GM23338 (cell line): Measurements from ENCODE around the gene DISP3. TPM values are rescaled to one million over a fixed set of nuclear protein-coding genes. Genes with fewer than 3 reads are reported as not detected.

Source experiments
- ATAC-seq: fragments of 200-7000 bp; cut with Tn5 transposase; 3 replicates; pipeline ENCODE4 v1.9.1; 2020
- DNase-seq: peaks from one replicate; pipeline ENCODE4 v3.0.0-alpha.2; 2015; ENCODE audit warnings: low spot score
- H2AFZ ChIP-seq: fragments of 200-600 bp; sonication (generic); 2 replicates; pipeline ENCODE4 v1.8.0; 2016; ENCODE audit warnings: antibody characterized with exemption, mild to moderate bottlenecking, moderate library complexity
- H3F3A ChIP-seq: fragments of 200-600 bp; sonication (generic); replicated peaks from 2 replicates; pipeline ENCODE4 v1.8.0; 2017; ENCODE audit warnings: antibody characterized with exemption, mixed run types, low read depth
- H3K27ac ChIP-seq: fragments of 200-600 bp; sonication (generic); 2 replicates; pipeline ENCODE4 v1.6.1; 2016; ENCODE audit warnings: low read depth
- H3K27me3 ChIP-seq: fragments of 200-600 bp; sonication (generic); 2 replicates; pipeline ENCODE4 v1.8.0; 2016; ENCODE audit warnings: mild to moderate bottlenecking, mixed run types, moderate library complexity; ENCODE audit not compliant: insufficient read depth
- H3K36me3 ChIP-seq: fragments of 200-600 bp; sonication (generic); 2 replicates; pipeline ENCODE4 v1.8.0; 2016; ENCODE audit warnings: mild to moderate bottlenecking; ENCODE audit not compliant: insufficient read depth
- H3K4me1 ChIP-seq: fragments of 200-600 bp; sonication (generic); 2 replicates; pipeline ENCODE4 v1.8.0; 2016; ENCODE audit warnings: mild to moderate bottlenecking, moderate library complexity; ENCODE audit not compliant: insufficient read depth
- H3K4me2 ChIP-seq: fragments of 200-600 bp; sonication (generic); 2 replicates; pipeline ENCODE4 v1.7.1; 2017; ENCODE audit warnings: mixed run types
- H3K4me3 ChIP-seq: fragments of 200-600 bp; sonication (generic); 2 replicates; pipeline ENCODE4 v1.6.1; 2016; ENCODE audit warnings: mixed run types
- H3K79me2 ChIP-seq: fragments of 200-600 bp; sonication (generic); replicated peaks from 2 replicates; pipeline ENCODE4 v1.8.0; 2017; ENCODE audit warnings: mild to moderate bottlenecking; ENCODE audit not compliant: insufficient read depth
- H3K9me2 ChIP-seq: fragments of 200-600 bp; sonication (generic); 2 replicates; pipeline ENCODE4 v1.8.0; 2017; ENCODE audit not compliant: insufficient read depth
- H4K20me1 ChIP-seq: fragments of 200-600 bp; sonication (generic); replicated peaks from 2 replicates; pipeline ENCODE4 v1.8.0; 2017; ENCODE audit warnings: mild to moderate bottlenecking; ENCODE audit not compliant: insufficient read depth
- H3K27ac Mint-ChIP-seq: 2 replicates; pipeline ENCODE4 v1.8.0; 2020; ENCODE audit warnings: inconsistent platforms, mild to moderate bottlenecking, moderate library complexity, mixed read lengths
- H3K27me3 Mint-ChIP-seq: 3 replicates; pipeline ENCODE4 v1.8.0; 2022; ENCODE audit warnings: low read depth, mild to moderate bottlenecking, moderate library complexity, mixed read lengths, inconsistent platforms; ENCODE audit not compliant: insufficient read depth, poor library complexity
- H3K36me3 Mint-ChIP-seq: 3 replicates; pipeline ENCODE4 v1.8.0; 2021; ENCODE audit warnings: low read depth, mild to moderate bottlenecking, inconsistent platforms, moderate library complexity, mixed read lengths
- H3K4me1 Mint-ChIP-seq: 3 replicates; pipeline ENCODE4 v1.8.0; 2020; ENCODE audit warnings: mild to moderate bottlenecking, inconsistent platforms, mixed read lengths
- H3K4me3 Mint-ChIP-seq: 3 replicates; pipeline ENCODE4 v1.8.0; 2021; ENCODE audit warnings: moderate library complexity, mild to moderate bottlenecking, inconsistent platforms, mixed read lengths
- H3K9me3 Mint-ChIP-seq: 3 replicates; pipeline ENCODE4 v1.8.0; 2020; ENCODE audit warnings: moderate library complexity, mild to moderate bottlenecking, inconsistent platforms, mixed read lengths
- CREB1 ChIP-seq: fragments of 250-450 bp; sonication (Bioruptor Pico); IDR thresholded peaks from 2 replicates; pipeline ENCODE4 v1.5.0; 2020; ENCODE audit warnings: low read depth, mild to moderate bottlenecking, moderate library complexity
- ETS1 ChIP-seq: IDR thresholded peaks from 2 replicates; pipeline ENCODE4 v1.6.1; 2016; ENCODE audit warnings: antibody characterized with exemption
- JUNB ChIP-seq: IDR thresholded peaks from one replicate; pipeline ENCODE4 v1.6.1; 2016; ENCODE audit warnings: antibody characterized with exemption; ENCODE audit not compliant: unreplicated experiment
- NANOG ChIP-seq: IDR thresholded peaks from 2 replicates; pipeline ENCODE4 v1.6.1; 2016; ENCODE audit warnings: antibody characterized with exemption, borderline replicate concordance
- POLR2AphosphoS5 ChIP-seq: IDR thresholded peaks from 2 replicates; pipeline ENCODE4 v1.6.1; 2016; ENCODE audit warnings: antibody characterized with exemption, low read depth
- ZNF114 ChIP-seq: fragments of 250-450 bp; sonication (Bioruptor Pico); IDR thresholded peaks from 2 replicates; pipeline ENCODE4 v1.5.0; 2020; ENCODE audit warnings: mild to moderate bottlenecking, moderate library complexity
- ZNF331 ChIP-seq: fragments of 250-450 bp; sonication (Bioruptor Pico); IDR thresholded peaks from 2 replicates; pipeline ENCODE4 v1.5.0; 2020; ENCODE audit warnings: low read depth, mild to moderate bottlenecking, moderate library complexity
- polyA plus RNA-seq: library from polyadenylated mRNA; unstranded; fragments of >200 nt; fragmentation: Nextera tagmentation; extraction: Ambion mirVana; gene quantifications from 2 replicates; pipeline ENCODE4 v1.2.1, GENCODE V29; 2016
- total RNA-seq: library from RNA; depleted of rRNA; stranded (reverse); fragments of >200 nt; shearing (Covaris generic); gene quantifications from 2 replicates; pipeline ENCODE4 v1.2.3, GENCODE V29; 2014
- TF ChIP-seq, protein P1 (sequence below), 2 experiments: fragments of 200-600 bp in 1 of 2; sonication (generic) in 1 of 2; conservative IDR thresholded peaks; 2 replicates each; pipeline versions ENCODE4 v1.5.1 to v1.6.1; 2016 to 2017; ENCODE audit warnings: antibody characterized with exemption in 2 of 2, low read depth in 2 of 2, mild to moderate bottlenecking in 2 of 2, moderate library complexity in 1 of 2
- TF ChIP-seq, protein P2 (sequence below): fragments of 250-450 bp; sonication (Bioruptor Pico); IDR thresholded peaks from 2 replicates; pipeline ENCODE4 v1.5.0; 2020; ENCODE audit warnings: mild to moderate bottlenecking, moderate library complexity

The DISP3 gene
- total and polyA plus RNA-seq, 2 experiments from 2014 or later = 3.2 to 11.1 TPM

- Mint-ChIP-seq H3K27ac (no peak overlapping the region), H3K4me3 (no peak overlapping the region), H3K36me3 (no peaks in the 10 kb centered on the region; the same call in 2 of the 3 replicates), H3K4me1 (peaks cover 30% of the 10 kb centered on the region), H3K27me3 (peaks cover 12% of the 10 kb centered on the region), H3K9me3 (no peaks in the 10 kb centered on the region)
- H2AFZ ChIP-seq = no peak overlapping the region
- no peaks in the 10 kb centered on the region for H3F3A ChIP-seq
- DNase-seq (no peak), ATAC-seq (no peak)
- H3K9me2 ChIP-seq = no peaks in the 10 kb centered on the region
- peaks cover 11% of the 10 kb centered on the region for H3K27me3 ChIP-seq
- H3K4me1 ChIP-seq = peaks cover 7% of the 10 kb centered on the region; the same call in 1 of the 2 replicates
- no peaks in the 10 kb centered on the region; the same call in 1 of the 2 replicates for H3K36me3 ChIP-seq
- H3K79me2 ChIP-seq = 0 out of 2 replicates have a peak, but pooled peaks cover 4% of the 10 kb centered on the region
- no peak overlapping the region for H3K4me3 ChIP-seq
- H4K20me1 ChIP-seq = peaks cover 18% of the 10 kb centered on the region; the same call in 1 of the 2 replicates
- TF ChIP-seq JUNB (no peak), ZNF114 (no peak), ETS1 (no peak), NANOG (no peak), CREB1 (no peak)
- TF ChIP-seq, protein P1, sequence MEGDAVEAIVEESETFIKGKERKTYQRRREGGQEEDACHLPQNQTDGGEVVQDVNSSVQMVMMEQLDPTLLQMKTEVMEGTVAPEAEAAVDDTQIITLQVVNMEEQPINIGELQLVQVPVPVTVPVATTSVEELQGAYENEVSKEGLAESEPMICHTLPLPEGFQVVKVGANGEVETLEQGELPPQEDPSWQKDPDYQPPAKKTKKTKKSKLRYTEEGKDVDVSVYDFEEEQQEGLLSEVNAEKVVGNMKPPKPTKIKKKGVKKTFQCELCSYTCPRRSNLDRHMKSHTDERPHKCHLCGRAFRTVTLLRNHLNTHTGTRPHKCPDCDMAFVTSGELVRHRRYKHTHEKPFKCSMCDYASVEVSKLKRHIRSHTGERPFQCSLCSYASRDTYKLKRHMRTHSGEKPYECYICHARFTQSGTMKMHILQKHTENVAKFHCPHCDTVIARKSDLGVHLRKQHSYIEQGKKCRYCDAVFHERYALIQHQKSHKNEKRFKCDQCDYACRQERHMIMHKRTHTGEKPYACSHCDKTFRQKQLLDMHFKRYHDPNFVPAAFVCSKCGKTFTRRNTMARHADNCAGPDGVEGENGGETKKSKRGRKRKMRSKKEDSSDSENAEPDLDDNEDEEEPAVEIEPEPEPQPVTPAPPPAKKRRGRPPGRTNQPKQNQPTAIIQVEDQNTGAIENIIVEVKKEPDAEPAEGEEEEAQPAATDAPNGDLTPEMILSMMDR (conservative IDR thresholded peaks at IDR 0.05; ENCODE audit: low read depth in 2 of 2) = no peak
- no peak overlapping the region for H3K4me2 ChIP-seq
- no peak overlapping the region for H3K27ac ChIP-seq
Measured at GRCh38 chr1:11484321-11484655, 5.3 kb downstream of the DISP3 start.

- ATAC-seq (no peak), DNase-seq (no peak)
- Mint-ChIP-seq H3K9me3 (no peaks in the 10 kb centered on the region), H3K4me1 (peaks cover 35% of the 10 kb centered on the region), H3K27ac (no peak overlapping the region), H3K27me3 (peaks cover 12% of the 10 kb centered on the region), H3K36me3 (no peaks in the 10 kb centered on the region; the same call in 2 of the 3 replicates), H3K4me3 (no peak overlapping the region)
- Histone ChIP-seq H2AFZ (no peak overlapping the region), H3K4me1 (peaks cover 7% of the 10 kb centered on the region; the same call in 1 of the 2 replicates), H3K27me3 (peaks cover 4% of the 10 kb centered on the region; the same call in 1 of the 2 replicates), H3K4me3 (no peak overlapping the region), H3K9me2 (no peaks in the 10 kb centered on the region), H3K27ac (no peak overlapping the region), H3K79me2 (0 out of 2 replicates have a peak, but pooled peaks cover 4% of the 10 kb centered on the region), H3K36me3 (no peaks in the 10 kb centered on the region; the same call in 1 of the 2 replicates), H3F3A (no peaks in the 10 kb centered on the region), H4K20me1 (peaks cover 18% of the 10 kb centered on the region; the same call in 1 of the 2 replicates), H3K4me2 (no peak overlapping the region)
- no peak for TF ChIP-seq ZNF114
- no peak for TF ChIP-seq POLR2AphosphoS5
- no peak for TF ChIP-seq ETS1
- TF ChIP-seq, protein P2, sequence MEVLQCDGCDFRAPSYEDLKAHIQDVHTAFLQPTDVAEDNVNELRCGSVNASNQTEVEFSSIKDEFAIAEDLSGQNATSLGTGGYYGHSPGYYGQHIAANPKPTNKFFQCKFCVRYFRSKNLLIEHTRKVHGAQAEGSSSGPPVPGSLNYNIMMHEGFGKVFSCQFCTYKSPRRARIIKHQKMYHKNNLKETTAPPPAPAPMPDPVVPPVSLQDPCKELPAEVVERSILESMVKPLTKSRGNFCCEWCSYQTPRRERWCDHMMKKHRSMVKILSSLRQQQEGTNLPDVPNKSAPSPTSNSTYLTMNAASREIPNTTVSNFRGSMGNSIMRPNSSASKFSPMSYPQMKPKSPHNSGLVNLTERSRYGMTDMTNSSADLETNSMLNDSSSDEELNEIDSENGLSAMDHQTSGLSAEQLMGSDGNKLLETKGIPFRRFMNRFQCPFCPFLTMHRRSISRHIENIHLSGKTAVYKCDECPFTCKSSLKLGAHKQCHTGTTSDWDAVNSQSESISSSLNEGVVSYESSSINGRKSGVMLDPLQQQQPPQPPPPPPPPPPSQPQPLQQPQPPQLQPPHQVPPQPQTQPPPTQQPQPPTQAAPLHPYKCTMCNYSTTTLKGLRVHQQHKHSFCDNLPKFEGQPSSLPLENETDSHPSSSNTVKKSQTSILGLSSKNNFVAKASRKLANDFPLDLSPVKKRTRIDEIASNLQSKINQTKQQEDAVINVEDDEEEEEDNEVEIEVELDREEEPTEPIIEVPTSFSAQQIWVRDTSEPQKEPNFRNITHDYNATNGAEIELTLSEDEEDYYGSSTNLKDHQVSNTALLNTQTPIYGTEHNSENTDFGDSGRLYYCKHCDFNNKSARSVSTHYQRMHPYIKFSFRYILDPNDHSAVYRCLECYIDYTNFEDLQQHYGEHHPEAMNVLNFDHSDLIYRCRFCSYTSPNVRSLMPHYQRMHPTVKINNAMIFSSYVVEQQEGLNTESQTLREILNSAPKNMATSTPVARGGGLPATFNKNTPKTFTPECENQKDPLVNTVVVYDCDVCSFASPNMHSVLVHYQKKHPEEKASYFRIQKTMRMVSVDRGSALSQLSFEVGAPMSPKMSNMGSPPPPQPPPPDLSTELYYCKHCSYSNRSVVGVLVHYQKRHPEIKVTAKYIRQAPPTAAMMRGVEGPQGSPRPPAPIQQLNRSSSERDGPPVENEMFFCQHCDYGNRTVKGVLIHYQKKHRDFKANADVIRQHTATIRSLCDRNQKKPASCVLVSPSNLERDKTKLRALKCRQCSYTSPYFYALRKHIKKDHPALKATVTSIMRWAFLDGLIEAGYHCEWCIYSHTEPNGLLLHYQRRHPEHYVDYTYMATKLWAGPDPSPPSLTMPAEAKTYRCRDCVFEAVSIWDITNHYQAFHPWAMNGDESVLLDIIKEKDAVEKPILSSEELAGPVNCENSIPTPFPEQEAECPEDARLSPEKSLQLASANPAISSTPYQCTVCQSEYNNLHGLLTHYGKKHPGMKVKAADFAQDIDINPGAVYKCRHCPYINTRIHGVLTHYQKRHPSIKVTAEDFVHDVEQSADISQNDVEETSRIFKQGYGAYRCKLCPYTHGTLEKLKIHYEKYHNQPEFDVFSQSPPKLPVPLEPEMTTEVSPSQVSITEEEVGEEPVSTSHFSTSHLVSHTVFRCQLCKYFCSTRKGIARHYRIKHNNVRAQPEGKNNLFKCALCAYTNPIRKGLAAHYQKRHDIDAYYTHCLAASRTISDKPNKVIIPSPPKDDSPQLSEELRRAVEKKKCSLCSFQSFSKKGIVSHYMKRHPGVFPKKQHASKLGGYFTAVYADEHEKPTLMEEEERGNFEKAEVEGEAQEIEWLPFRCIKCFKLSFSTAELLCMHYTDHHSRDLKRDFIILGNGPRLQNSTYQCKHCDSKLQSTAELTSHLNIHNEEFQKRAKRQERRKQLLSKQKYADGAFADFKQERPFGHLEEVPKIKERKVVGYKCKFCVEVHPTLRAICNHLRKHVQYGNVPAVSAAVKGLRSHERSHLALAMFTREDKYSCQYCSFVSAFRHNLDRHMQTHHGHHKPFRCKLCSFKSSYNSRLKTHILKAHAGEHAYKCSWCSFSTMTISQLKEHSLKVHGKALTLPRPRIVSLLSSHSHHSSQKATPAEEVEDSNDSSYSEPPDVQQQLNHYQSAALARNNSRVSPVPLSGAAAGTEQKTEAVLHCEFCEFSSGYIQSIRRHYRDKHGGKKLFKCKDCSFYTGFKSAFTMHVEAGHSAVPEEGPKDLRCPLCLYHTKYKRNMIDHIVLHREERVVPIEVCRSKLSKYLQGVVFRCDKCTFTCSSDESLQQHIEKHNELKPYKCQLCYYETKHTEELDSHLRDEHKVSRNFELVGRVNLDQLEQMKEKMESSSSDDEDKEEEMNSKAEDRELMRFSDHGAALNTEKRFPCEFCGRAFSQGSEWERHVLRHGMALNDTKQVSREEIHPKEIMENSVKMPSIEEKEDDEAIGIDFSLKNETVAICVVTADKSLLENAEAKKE (CRISPR knock-in tag) = no peak
- TF ChIP-seq ZNF331 (CRISPR knock-in tag) = no peak
- TF ChIP-seq JUNB = no peak
Measured at GRCh38 chr1:11485191-11485590, 6.2 kb downstream of the DISP3 start.
